HuH-7.5 (cell line): ENCODE results near the gene TASOR2.
A peak's percentile ranks its signal among the peaks of the same experiment; 100 is the strongest.

Experiments used
- DNase-seq: peaks from one replicate; pipeline ENCODE4 v3.0.0; 2011; ENCODE audit warnings: low spot score

TASOR2 gene, protein sequence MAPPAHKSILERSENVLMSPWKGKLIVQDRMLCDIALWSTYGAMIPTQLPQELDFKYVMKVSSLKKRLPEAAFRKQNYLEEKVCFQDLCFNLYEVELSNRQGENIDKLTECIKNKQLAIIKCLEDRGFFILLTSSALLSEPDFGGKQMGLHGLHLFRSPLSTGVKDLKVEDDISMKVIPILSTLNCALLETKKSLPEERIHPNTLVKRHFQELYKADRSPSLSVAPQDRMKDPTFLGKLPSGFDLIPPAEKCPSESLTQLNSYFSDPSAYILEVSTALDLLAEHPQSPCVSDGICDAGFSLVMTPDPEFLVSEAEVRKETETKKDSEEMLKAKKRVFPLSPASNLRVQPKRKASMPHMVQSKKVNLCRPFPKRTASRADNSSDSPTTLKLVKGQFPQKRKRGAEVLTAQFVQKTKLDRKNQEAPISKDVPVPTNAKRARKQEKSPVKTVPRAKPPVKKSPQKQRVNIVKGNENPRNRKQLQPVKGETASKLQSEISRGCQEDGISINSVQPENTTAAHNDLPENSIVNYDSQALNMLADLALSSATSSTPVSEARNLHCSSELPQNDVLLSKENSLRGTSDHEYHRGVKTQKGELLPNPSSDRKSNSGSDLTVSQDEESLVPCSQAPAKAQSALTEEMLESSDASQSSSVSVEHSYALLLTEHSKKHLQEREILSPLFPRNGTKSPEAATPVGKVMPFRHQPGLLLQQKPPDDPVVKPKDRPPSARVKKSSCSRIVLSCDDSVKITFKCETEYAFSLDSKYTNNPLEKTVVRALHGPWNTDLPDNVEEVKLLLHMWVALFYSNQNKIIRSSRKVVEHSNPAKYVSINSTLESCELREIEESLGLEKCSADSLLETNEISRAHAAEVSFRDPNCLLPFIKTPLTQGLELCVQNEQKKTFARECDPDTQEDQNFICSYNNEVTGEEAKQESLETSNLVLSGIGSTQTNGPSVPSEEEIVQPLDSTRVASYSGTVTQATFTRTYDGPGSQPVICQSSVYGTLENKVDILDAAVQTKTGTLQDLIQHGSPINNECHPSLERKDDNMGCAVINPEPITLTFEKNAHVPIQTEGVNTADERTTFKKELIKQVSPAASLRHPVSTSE (N-terminal part only)

GRCh38 chr10:5684318-5684970, at the start of gene TASOR2:
TASOR2 (plus strand) TSS chr10:5684838; CDS start chr10:5720643, 35,805 bp downstream.
- DNase-seq, result peak; percentile 81

- no peak for DNase-seq
Observed at GRCh38 chr10:5634918-5635317, 49.7 kb upstream of the TASOR2 start.

DNA sequence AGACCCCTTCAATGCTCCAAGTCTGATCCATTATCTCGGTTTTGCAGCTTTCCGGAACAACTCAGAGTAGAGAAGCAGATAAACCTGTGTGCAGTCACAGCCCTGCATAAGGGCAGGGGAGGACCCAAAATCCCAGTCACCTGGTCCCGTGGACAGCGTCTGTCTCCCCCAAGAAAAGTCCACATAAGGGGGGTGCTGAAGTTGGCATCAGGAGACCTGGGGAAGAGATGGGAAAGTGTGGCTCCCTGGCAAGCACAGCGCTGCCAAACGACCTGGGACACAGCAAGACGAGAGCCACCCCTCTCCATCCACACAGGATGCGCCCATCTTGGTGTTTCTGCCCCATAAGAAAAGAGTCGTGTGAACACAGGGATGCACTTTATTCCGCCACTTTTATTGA, 46.1 kb upstream of the TASOR2 start:
- no peak for DNase-seq

DNA sequence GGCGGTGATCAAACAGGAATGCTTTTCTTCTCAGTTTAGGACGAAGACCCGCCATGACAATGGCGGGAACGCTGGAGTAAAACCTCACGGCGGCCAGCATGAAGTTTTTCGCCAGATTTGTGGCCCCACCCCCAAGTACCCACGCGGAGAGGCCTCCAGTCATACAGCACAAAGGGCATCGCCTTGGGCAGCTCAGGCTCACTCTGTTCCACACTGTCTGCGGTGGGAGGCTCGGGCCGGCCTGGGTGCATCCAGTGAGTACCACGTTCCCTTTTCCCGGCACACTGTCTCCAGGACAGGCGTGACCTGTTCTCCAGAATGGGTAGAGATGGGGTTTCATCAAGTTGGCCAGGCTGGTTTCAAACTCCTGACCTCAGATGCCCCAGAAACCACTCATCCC, 45.6 kb upstream of the TASOR2 start:
- DNase-seq, result no peak

DNA sequence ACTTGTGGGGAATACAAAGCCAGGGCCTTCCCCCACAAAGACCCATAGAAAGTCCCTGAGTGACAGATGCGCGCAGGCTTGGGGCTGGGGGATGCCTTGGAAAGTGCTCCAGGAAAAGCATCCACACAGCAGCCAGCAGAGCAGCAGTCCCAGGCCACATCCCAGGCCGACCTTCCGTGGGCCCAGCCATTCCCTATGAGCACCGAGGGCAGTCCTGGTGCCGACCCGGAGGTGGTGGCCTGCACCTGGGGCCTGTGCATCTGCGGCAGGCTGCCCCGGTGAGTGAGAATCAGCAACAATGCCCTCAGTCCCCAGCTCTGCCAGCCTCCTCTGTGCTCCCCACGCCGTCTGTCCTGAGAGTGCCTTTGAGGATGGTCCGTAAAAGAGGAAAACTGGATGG, 44.6 kb upstream of the TASOR2 start:
- no peak for DNase-seq

GRCh38 chr10:5640501-5640900, 44.1 kb upstream of the TASOR2 start:
- DNase-seq, result no peak

- no peak for DNase-seq
Observed at GRCh38 chr10:5641501-5641900, 43.1 kb upstream of the TASOR2 start.

GRCh38 chr10:5643346-5644067, 41.1 kb upstream of the TASOR2 start:
- DNase-seq, result no peak

- DNase-seq, result no peak
Observed at GRCh38 chr10:5644930-5645329, 39.7 kb upstream of the TASOR2 start.

DNA sequence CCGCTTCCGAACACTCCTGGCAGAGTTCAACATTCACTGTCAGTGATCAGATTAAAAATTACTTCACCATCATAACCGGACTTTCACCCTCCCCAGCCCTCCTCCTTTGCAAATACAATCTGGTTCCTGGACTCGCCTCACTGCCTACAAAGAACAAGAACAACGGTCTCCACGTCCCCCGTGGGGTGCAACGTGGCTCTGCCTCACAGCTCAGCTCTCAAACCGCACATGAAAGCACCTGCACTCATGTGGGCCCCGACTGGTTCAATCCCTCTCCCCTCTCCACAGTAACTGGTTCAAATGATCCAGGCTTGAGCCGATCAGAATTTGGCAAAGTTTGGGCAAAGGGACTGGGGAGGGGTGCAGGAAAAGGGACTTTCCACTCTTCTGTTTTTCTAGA, 39.3 kb upstream of the TASOR2 start:
- DNase-seq, result no peak

DNA sequence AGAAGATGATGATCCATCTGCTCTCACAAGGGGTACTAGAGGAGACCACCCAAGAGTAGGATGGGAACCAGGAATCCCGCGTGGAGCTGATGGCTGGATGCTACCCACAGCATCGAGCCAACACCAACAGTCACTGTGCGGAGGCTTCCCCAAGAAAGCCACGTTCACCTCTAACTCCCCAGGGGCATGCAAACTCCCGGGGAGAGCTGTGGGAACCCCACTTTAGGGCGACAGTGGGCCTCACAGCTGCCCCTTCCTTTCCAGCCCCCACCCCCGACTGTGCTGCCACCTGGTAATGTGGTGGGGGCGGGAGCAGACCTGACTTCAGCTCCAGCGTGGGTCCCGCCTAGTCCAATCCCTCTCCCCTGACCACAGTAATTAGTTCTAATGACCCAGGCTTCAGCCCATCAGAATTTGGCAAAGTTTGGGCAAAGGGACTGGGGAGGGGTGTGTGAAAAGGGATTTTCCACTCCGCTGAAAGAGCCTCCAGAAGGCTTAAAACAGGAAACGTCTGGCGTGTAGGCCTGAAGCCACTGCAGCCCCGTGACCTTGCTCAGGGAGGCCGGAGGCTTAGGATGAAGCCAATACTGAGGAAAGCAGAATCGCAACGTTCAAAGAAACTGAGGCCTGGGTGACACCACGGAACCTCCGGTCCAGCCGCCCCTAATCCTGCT, 38.6 kb upstream of the TASOR2 start:
- no peak for DNase-seq

DNA sequence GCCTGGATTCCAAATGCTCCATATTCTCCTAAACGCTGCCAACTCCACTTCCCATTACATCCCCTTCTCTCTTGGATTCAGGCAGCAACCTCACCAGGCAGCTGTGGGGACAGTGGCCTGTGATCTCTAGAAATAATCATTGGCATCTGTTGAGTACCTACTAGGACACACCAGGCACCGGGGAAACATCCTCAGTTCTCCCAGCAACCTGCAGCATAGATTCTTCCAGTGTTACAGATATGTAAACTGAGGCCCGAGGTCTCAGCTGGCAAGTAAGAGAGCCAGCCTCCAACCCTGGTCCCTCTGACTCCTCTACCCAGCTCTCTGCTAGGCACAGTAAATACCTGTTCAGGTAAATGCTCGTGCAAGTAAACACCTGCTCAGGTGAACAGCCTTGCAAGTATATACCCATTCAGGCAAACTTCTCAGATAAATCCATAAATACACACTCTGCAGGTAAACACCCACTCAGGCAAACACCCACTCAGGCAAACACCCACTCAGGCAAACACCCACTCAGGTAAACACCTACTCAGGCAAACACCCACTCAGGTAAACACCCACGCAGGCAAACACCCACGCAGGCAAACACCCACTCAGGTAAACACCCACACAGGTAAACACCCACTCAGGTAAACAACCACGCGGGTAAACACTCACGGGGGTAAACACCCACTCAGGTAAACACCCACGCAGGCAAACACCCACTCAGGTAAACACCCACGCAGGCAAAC, 37.0 kb upstream of the TASOR2 start:
- no peak for DNase-seq

GRCh38 chr10:5648494-5649457, 35.9 kb upstream of the TASOR2 start:
- DNase-seq, result no peak

GRCh38 chr10:5649746-5650145, 34.9 kb upstream of the TASOR2 start:
- DNase-seq, result no peak

GRCh38 chr10:5650664-5651387, 33.8 kb upstream of the TASOR2 start:
- no peak for DNase-seq

DNA sequence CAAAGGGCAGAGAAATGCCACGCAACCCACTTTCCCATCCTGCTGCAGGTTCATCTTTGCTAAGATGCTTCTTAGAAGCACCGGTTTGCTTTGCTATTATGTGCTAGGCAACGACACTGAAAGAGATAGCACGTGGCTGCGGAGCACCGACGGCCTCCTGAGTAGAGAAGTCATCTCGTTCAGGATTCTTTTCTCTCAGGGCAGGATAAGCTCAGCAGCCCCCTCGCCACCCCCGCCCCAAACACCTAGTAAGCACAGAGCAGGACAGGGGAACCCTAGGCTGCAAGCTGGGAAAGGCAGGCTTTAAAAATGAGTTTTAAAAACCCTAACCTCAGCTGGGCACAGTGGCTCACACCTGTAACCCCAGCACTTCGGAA, 33.3 kb upstream of the TASOR2 start:
- DNase-seq, result no peak

DNA sequence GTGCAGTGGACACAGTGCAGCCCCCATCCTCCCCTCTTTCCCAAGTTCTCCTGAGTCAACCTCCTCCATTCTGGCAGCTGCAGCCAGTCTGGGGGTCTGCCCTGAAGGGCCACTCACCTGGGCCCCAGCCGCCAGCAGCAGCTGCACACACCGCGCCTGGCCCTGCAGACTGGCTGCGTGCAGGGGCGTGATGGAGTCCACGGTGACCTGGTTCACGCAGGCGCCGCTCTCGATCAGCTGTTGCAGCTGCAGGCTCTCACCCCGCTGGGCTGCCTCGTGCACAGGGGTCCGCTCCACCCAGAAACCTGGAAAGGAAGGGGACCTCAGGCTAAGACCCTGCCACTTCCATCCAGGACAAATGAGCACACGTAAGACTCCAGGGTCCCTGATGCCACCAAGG, 31.9 kb upstream of the TASOR2 start:
- DNase-seq, result no peak

DNA sequence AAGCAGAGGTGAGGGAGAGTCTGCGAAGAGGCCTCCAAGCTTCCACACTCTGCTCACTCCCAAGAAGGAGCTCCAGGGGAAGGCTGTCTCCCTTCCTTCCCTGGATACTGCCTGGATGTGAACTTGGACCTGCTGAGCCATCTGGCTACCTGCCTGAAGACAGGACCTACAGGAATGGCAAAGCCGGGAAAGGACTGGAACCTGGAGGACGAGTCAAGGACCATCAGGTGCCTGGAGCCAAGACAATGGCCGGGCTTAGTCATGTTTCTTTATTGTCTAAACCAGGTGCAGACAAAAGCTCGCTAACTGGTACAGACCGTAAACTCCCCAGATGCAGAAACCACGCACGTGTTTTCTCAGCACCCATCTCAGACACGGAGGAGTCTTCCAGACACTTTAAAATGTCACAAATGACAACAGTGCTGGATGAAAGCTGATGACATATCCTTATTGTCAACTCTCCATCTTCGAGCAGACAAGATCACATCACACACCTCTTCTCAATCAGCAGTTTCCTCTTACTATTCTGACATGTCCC, 30.4 kb upstream of the TASOR2 start:
- no peak for DNase-seq
